ENCODE data around the gene VASH1.

- TF ChIP-seq CTCF (IDR thresholded peaks at IDR 0.05): no peak
- TF ChIP-seq POLR2AphosphoS5 (IDR thresholded peaks at IDR 0.05): no peak
Measured at GRCh38 chr14:76769636-76770292, 8.5 kb downstream of the VASH1 start.

All from breast epithelium (tissue), 3 donors.